Activated gamma-delta T cell (primary cell): ENCODE measurements around the gene RGPD5.
"Not testable (repeated sequence)": the region's sequence is repeated elsewhere in the genome, so short reads cannot be mapped to it uniquely, and the experiment has no call there.

Experiments
- DNase-seq: peaks from one replicate; lab custom pipeline; 2025; lab: John Stamatoyannopoulos, UW
- total RNA-seq, 2 donors: gene quantifications; one replicate each; lab custom pipeline; 2026; lab: John Stamatoyannopoulos, UW

Gene RGPD5
- total RNA-seq, result 0.04 to 0.26 reads per million in 2 donors

DNA sequence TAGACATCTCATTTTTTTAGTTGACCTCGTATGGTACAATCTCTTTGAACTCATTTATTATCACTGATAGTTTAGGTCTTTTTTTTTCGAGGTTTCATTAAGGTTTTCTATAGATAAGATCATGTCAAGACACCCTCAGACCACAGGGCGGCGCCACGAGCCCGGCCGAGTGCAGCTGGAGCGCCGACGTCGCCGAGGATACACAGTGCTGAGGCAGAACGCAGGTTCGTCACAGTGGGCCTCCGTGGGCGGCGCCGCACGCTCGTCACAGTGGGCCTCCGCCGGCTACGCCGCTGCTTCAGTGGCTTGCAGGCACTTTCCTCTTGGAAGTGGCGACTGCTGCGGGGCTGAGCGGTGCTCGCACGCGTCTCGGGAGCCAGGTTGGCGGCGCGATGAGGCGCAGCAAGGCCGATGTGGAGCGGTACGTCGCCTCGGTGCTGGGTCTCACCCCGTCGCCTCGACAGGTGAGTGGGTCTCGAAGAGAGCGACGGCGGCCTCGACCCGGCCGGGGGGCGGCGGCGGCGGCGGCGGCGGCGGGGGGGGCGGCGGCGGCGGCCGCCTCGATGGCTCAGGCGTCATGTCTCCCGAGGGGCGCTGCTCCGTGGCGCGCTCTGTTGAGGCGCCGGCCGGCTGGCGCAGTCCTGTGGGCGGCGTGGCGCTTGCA is at the start of gene RGPD5:
RGPD5 (plus strand) TSS at position 232 of the 664 bp plus-strand sequence; CDS start at position 393, 161 bp downstream.
- not testable (repeated sequence) for DNase-seq

DNA sequence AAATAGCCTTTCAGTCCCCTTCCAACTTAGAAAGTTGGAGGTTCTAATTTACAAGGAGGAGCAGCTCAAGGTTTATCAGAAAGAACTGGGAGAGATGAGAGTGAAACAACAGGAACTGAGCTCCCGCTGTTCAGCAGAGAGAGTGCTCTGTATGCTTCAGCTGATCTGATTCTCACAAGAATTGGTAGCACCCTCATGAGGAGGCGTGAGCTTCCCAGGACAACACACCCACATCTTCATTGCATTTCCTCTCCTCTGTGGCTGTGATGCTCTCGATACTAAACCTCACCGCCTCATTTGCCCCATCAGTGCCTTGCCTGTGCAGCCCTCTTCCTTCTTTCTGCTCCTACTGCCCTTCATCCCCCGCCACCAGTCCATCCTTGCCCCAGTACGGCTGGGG is 42.5 kb upstream of the RGPD5 start:
- not testable (repeated sequence) for DNase-seq

DNA sequence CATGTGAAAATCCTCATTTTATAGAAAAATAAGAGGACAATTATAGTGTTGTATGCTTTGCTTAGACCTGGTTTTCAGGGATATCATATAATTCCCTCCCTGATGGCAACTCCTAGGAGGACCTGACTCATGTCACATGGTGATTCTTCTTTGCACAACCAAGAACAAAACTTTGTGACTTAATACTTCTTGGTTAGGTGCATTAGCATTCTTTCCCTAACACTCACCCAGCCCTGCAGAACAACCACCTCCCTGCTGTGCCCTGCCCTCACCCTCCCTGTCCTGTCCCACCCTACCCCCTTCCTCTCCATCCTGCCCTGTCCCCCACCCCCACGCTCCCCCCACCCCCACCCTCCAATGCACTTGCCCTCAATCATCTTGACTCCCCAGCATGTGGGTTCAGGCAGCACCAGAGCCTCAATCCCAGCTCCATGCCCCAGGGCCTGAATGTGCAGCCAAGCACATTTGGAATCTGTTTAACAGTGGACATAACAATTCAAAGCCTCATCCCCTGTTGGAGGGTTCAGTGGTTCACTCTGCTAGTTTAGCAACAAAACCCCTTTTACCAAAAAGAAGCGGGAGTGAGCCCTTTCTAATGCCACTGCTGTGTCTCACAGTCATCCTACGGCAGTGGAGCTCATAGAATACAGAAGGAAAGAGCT is 36.8 kb upstream of the RGPD5 start:
- not testable (repeated sequence) for DNase-seq

DNA sequence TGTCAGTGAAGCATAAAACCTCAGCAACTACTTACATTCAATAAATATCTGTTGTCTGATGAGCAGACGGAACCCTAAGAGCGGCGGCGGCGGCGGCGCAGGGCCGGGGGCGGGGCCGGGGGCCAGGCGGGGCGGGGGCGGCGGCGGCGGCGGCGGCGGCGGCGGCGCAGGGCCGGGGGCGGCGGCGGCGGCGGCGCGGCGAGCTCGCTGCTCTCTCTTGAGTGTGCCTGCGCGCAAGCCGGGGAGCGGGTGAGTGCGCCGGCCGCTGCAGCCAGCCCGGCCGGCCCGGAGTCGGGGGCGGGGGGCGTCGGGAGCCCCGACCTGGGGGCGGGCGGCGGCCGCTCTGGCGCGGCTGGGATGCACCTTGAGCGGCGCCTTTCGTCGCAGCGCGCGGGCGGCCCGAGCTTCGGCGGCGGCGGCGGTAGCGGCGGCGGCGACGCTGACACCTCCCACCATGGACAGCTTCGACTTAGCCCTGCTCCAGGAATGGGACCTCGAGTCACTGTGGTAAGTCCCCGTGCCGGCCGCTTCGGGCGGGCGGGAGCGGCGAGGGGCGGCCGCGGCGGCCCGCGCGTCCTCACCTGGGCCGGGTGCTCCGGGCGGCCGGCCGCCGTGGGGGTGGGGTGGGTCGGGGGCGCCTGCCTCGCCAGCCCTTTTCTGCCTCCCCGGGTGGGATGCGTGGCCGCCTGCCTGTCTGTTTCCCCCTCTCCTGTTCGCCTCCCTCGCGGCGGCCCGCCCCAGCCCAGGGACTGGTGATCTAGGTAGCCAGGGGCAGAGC is 33.7 kb upstream of the RGPD5 start:
- DNase-seq, result not testable (repeated sequence)

DNA sequence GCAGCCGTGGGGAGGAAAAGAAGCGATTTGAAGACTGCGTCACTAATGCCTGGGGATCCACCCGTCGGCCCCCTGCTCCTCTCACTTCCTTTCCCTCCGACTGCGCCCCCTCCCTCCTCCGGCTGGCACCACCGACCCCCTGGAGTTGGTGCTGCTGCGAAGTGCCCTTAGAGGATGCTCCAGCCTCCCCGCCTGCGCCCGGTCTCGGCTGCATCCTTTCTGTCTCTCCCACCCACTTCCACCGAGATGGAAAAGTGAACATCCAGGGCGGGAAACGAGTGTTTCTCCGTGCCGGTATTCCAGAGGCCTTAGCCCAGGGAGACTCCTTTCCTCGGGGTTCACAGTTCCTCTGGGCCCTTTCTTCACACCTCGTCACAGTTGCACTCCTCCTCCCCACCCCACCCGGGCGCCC is 33.1 kb upstream of the RGPD5 start:
- not testable (repeated sequence) for DNase-seq

DNA sequence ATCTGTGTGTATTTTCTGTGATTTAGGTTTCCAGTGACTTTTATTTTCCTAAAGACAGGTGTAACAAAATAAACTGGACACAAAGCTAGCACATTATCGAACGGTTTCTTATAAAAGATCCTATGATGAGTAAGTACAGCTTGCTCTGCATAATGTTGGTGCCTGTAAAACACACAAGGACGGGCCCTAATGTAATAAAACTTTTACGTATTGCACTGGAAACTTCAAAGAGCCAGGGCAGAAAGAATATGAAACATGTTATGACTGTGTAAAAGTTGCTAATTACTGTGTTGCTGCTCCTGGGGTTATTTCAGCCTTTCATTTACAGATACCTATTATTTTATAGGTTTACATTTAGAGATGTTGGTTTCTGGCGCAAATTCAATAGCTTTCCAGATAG is 32.1 kb upstream of the RGPD5 start:
- DNase-seq, result not testable (repeated sequence)

DNA sequence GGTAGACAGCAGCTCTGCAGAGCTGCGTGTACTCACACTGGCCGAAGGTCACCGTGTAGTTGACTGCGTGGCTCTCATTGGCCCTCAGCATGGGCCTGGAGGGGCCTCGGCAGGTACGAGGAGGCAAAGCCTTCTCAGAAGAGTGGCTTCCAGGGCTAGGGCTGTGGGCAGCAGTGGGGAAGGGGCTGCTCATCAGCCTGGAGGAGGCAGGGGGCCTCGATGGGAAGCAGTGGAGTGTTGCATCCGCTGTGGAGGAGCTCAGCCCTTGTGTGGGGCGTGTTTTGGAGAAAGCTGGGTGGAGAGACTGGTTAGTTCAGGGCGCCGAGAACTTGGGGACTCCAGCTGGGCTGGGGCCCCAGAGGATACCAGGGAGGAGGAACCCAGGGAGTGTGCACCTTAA is 28.0 kb upstream of the RGPD5 start:
- DNase-seq, result not testable (repeated sequence)

DNA sequence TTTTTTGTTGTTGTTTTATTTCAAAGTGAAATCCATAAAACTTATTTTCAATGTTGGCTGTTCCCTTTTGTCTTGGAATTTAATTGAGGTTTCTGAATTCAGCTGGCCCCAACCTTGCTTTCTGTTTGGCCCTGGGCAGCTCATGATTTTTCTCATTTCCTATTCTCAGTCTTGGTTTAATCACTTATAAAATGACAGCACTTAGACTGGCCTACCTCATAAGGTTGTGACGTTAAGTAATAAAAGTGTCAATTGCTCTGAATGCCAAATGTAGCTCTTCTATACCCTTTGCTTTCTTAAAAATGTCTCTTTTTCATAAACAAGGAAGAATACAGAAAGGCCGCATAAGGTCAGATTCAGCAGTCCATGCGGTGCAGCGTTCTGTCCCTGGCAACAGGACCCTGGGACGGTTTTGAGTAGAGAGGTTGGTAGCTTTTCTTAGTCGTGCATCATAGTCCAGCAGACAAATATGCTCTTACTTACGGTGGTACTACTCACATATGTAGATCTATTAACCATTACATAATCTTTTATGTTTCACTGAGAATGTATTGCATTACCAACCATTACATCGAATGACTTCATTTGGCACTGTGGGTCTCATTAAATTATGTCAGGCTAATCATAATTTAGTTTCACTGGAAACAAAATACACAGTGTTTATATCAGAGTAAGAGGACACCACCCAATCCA is 27.1 kb upstream of the RGPD5 start:
- not testable (repeated sequence) for DNase-seq

DNA sequence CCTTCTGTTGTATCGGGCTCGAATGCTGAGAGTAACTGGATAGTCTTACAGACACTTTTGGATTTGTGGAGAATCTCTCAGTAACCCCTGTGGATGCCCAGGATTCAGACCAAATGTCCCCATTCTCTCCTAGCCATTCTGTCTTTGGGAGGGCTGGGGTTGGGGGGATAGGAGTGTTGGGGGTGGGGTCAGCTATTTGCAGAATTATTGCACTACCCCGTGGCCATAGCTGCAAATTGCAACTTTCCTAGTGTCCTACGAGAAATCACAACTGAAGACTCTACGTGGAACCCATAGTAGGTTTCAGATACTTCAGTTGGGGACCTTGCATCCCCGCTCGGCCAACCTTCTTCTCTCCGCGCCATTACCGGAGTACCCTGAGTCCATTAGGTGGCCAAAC is 25.2 kb upstream of the RGPD5 start:
- DNase-seq, result not testable (repeated sequence)

DNA sequence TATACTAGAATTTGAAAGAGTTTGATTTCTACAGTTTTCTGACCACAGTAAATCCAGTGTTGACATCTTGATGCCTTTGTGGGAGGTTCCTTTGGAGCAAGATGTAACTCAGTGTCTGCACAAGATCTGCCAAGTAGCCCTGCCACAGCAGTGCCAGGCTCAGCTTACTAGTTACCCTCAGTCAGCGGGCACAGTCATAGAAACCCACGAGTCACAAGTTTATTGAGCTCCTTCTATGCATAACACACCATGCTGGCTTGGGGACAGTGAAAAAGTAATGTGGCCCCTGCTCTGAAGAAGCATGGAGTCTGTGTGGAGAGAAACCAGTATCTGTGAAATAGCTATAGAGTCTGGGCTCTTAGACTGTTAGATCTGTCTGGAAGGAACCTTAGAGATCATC is 15.0 kb upstream of the RGPD5 start:
- DNase-seq, result not testable (repeated sequence)

DNA sequence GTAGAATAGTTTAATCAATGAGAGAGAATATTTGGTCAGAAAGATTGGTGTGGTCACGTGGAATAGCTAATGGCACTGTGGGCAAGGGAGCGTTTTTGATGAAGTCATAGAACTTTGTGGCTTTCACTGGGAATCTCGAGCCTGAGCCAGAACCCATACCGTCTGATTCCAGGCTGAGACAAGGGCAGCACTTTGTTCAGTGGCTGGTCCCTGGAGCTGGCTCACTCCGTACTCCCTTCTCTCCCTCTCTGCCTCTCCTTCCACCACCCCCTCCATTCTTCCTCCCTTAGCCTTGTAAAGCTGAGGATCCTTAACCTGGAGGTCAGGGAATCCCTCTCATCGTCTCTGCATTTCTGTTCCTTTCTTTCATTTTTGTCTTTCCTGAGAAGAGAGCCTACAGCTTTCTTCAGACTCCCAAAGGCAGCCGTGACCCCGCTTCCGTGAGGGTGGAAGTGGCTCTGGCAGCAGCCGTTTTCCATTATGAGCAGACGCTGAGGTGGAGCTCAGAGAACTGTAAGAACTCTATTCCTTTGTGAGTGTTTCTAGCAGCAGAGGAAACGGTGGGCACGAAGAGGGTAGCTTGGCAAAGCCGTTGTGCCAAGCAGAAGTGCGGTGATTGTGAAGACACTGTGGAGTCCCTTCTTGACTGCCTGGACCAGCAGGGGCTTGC is 12.8 kb upstream of the RGPD5 start:
- DNase-seq, result not testable (repeated sequence)

DNA sequence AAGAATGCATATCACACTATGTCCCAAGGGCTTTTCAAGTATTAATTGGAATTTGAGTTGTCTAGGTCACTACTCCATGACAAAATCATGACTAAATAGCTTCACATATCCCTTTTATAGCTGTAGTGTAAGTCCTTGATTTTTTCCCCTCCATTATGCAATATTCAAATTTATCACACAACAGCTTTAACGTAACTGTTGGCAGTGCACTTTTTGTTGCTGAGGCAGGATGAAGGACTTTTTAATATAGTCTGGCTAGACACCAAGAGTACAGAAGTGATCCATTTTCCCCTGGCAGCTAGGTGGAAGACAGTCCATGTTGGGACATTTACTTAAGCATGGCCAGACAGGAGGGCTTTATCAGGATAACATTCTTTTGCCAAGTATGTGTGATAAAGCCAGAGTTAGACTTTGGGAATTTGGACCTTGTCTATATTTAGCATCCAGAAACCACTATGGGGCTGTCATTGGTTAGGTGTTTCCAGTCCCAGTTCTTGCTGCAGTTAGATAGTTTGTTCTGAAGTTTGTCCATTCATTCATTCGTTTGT is 11.6 kb upstream of the RGPD5 start:
- not testable (repeated sequence) for DNase-seq

DNA sequence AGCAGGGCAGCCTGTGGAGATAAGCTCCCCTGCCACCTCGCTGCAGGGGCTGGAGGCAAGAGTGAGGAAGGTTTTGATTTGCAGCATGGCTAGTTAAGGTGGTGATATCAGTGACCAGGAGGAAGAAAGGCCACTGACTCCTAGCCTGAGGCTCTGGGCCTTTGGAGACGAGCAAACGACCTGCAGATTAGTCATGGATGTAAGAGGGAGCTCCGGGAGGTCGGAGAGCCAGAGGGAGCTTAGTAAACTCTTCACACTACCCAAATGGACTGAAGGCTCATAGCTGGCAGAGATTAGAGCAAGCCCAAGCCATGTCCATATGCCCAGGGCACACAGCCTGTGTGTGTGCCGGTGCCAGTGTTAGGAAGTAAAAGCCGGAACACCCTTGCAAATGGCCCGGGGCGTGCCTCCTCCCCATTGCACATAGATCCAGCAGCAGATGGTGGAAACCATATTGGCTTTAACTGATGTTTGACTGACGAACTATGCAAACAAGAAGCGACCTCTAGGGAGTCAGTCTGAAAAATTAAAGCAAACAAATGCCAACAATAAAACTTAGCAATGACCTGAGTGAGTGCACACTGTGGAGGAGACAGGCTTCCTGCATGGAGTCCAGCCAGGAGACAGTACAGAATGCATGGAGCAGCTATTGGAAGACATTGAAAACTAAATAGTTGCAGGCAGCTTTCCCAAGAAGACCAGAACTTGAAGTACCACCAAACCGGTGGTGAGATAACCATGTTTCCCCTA is 2.4 kb upstream of the RGPD5 start:
- DNase-seq, result not testable (repeated sequence)

DNA sequence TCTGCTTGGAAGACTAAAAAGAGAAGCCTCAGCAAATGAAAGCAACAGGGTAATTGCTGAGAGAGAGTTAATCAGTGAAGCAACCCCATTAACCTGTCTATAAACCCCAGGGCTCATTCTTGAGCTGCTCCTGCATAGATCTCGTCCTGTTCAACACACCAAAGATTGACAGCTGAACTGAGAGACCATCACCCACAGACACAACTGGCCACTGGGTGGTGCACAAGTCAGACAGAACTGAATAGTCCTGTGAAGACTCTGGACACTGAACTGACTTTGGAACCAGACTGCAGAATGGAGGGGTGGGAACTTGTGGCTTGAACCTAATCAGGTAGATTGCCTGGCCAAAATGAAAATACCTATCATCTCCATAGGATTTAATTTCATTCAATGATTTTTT is 1.4 kb upstream of the RGPD5 start:
- not testable (repeated sequence) for DNase-seq

DNA sequence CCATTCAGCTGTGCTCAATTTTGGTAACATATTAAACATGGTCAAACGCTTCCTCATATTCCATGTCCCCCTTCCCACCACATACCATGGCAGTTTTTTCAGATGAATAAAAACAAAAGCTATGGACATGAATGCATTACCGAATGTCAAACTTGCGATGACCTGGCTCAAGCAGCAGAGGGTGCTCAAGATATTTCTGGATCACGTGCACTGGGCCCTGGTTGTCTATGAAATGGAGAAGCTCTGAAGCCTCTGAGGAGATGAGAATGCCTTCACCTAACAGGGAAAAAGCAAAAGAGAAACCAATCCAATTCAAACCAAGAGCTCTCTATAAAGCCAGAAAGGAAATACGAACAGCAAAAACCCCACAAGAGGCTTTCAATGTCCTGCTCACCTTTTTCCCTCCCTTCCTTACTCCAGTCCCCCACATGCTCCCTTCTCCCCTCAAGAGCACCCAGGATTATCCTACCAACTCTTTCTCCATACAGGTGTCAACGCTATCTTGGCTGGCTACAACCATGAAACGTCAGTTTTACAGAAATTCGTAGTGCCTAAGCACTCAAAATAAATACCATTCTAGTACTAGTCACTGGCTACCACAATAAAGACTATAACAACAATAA is 77.1 kb downstream of the RGPD5 start:
- DNase-seq, result not testable (repeated sequence)

DNA sequence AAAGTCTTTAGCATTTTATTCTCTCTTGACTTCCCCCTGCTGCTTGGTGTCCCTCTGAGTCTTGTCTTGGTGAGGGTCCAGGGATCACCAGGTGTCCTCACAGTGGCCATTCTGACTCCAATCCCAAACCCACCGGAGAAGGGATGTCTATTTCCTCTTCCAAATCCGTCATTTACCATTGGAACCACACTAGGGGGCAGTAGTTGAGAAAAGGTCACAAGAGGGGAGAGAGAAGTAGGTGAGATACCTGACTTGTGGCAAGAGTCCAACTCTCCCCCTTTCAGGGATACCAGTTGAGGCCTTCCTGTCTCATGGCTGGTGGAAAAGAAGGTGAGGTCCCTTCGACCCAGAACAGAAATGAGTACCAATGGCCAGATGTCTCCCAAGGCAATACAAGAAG is 82.5 kb downstream of the RGPD5 start:
- not testable (repeated sequence) for DNase-seq

DNA sequence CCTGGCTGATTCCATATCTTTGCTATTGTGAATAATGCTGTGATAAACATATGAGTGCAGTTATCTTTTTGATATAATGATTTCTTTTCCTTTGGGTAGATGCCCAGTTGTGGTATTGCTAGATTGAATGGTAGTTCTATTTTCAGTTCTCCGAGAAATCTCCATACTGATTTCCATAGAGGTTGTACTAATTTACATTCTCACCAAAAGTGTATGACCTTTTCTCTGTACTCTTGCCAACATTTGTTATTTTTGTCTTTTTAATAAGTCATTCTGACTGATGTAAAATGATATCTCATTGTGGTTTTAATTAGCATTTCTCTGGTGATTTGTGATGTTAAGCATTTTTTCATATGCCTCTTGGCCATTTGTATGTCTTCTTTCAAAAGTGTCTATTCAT is 88.0 kb downstream of the RGPD5 start:
- DNase-seq, result not testable (repeated sequence)

DNA sequence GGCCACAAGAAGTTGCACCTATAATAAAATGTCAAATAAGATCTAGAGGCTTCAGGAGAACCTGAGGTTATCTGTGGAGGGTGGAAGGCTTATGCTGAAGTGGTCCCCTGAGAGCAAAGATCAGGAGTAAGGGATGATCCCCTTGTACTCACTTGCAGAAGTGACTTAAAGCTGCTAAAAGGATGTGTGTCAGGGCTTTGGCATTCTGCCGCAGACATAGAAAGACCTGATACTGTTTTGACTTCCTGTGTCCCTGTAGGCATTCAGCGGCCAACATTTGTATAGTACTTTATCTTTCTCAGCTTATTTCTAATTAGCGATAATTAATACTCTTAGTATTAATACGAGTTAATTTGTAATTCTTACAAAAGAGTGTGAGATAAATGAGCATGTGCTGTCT is 94.3 kb downstream of the RGPD5 start:
- not testable (repeated sequence) for DNase-seq

DNA sequence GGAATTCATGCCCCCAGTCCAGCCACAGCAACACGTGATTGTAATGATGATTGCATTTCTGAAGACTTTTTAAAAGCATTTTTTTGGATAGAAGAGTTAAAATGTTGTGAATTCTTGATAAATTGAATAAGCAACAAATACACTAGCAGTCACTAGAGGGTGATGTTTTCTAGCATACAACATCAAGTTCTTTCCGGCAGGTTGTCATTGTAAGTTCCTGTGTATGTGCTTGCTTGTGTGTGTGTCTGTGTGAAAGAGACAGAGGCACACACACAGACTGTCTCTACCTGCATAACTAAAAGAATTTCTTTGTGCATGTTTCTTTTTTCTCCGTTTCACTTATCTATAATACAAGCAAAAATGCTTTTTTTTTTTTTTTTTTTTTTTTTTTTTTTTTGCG is 95.8 kb downstream of the RGPD5 start:
- DNase-seq, result not testable (repeated sequence)

DNA sequence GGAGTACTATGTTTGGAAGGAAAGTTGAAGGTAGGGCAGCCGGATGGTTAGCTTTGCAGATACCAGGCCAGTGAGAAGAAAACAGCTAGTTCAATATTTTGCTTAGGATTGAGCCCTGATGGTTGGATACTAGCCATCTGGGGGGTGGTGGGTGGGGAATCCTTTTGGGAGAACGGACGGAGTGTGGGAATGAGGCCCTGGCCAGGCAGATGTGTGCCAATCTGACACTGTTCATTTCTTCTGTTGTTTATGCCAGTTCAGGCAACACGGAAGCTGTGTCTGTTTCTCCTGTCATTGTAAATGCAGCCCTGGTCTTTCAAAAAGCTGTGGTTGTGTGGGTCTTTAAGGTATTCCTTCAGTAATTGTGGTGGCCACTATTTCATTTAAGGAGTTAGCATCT is 96.9 kb downstream of the RGPD5 start:
- DNase-seq, result not testable (repeated sequence)
